ENCODE results near the gene ATP2A1. TPM values are rescaled to one million over a fixed set of nuclear protein-coding genes. Genes with fewer than 3 reads are reported as not detected.

ATP2A1 gene
- total and polyA plus RNA-seq, 2 of the 13 experiments (the other 11 are each of a cell fraction or from before 2014, with no cell fraction given), result 3.2 to 12.5 TPM

- in situ Hi-C loops (cut with HindIII; ENCODE audit: extremely low pct_ligation_motif_present, low pct_unique_long_range_greater_than_20kb) (no loop called here), intact Hi-C loops (cut with micrococcal nuclease; ENCODE audit: unreplicated experiment) (no loop called here)
- FAIRE-seq, result no peak
- DNase-seq (ENCODE audit: low spot score), result no peak
- Histone ChIP-seq H3K9ac (ENCODE audit: insufficient read depth, low read depth, low read length) (peak overlapping the region; percentile 94; the same call in 1 of the 2 replicates), H3K9me3 (ENCODE audit: low read length) (no peaks in the 10 kb centered on the region), H2AFZ (ENCODE audit: low read length) (no peak overlapping the region), H3K27ac (ENCODE audit: extremely low read length, insufficient read depth, low read length) (no peak overlapping the region), H3K4me2 (ENCODE audit: low read depth, low read length) (peak overlapping the region; percentile 84; the same call in 1 of the 2 replicates), H3K4me1 (ENCODE audit: insufficient read depth, low read length) (peaks cover 18% of the 10 kb centered on the region), H3K36me3 (replicated peaks in 1 of 2; ENCODE audit: control insufficient read depth in 1 of 2, insufficient read depth in 2 of 2, low read length in 2 of 2) (peaks cover 26 to 27% of the 10 kb centered on the region in 2 experiments), H3K27me3 (ENCODE audit: control insufficient read depth in 1 of 2, insufficient read depth in 2 of 2, low read length in 2 of 2) (no peaks in the 10 kb centered on the region; a peak in 1 of 5 replicates), H3K79me2 (ENCODE audit: insufficient read depth, low read length) (peaks cover 26% of the 10 kb centered on the region), H3K4me3 (replicated peaks in 1 of 3; ENCODE audit: insufficient read depth in 1 of 3, low read depth in 2 of 3, low read length in 3 of 3) (no peak overlapping the region; a peak in 1 of 6 replicates), H4K20me1 (ENCODE audit: insufficient read depth, low read length) (0 out of 2 replicates have a peak, but pooled peaks cover 4% of the 10 kb centered on the region)
- TF ChIP-seq ZNF234 (CRISPR knock-in tag; conservative IDR thresholded peaks at IDR 0.05) (no peak), PHF20 (CRISPR knock-in tag; IDR thresholded peaks at IDR 0.05) (no peak), ZNF292 (CRISPR knock-in tag; IDR thresholded peaks at IDR 0.05; ENCODE audit: borderline replicate concordance, low read depth) (no peak), IKZF1 (IDR thresholded peaks at IDR 0.05) (no peak), ZBTB10 (CRISPR knock-in tag; IDR thresholded peaks at IDR 0.05; ENCODE audit: borderline replicate concordance) (no peak), ZNF512 (CRISPR knock-in tag; IDR thresholded peaks at IDR 0.05) (no peak), ERF (CRISPR knock-in tag; IDR thresholded peaks at IDR 0.05) (no peak), GFI1 (CRISPR knock-in tag; IDR thresholded peaks at IDR 0.05; ENCODE audit: borderline replicate concordance) (no peak), TRIM24 (CRISPR knock-in tag; IDR thresholded peaks at IDR 0.05) (no peak), ZNF747 (CRISPR knock-in tag; IDR thresholded peaks at IDR 0.05; ENCODE audit: borderline replicate concordance) (no peak)
- ChIA-PET POLR2A (interaction anchor here (3.9 to 6.6 kb wide), 4 partner anchors 15 to 79 kb away, joined by 25 to 104 read pairs (median 66); partner anchors contain the start of genes ATXN2L and SH2B1), CTCF (ENCODE audit: low intra/inter-chr PET ratio, low total read pairs) (no interaction called here)
- BruUV-seq (replicated peaks), result no TSS peak
- WGBS (ENCODE audit: low lambda C conversion rate), result 94% methylated on average over 18 of the region's 19 CpGs
- ATAC-seq, result no peak
Measured at GRCh38 chr16:28844226-28844885, 33.9 kb upstream of the ATP2A1 start.

Measured in HepG2 (cell line).